ENCODE data around the gene OLFM2. TPM values are rescaled to one million over a fixed set of nuclear protein-coding genes. Genes with fewer than 3 reads are reported as not detected.
"Not testable (repeated sequence)": the region's sequence is repeated elsewhere in the genome, so short reads cannot be mapped to it uniquely, and the experiment has no call there.

OLFM2 gene
- total and polyA plus RNA-seq, 2 experiments from 2014 or later: 8.9 to 11.6 TPM

- Histone ChIP-seq H3K9me3 (ENCODE audit: low read depth) (no peaks in the 10 kb centered on the region), H3K9me2 (ENCODE audit: insufficient read depth) (no peaks in the 10 kb centered on the region), H3F3A (ENCODE audit: insufficient read depth) (peaks cover 8% of the 10 kb centered on the region), H3K4me2 (ENCODE audit: unreplicated experiment) (no peak overlapping the region), H3K4me1 (ENCODE audit: insufficient read depth) (peaks cover 29% of the 10 kb centered on the region), H3K27ac (no peak overlapping the region), H3K4me3 (no peak overlapping the region), H2AFZ (no peak overlapping the region), H3K36me3 (ENCODE audit: low read depth) (no peaks in the 10 kb centered on the region), H3K79me2 (ENCODE audit: insufficient read depth) (no peaks in the 10 kb centered on the region), H4K20me1 (ENCODE audit: insufficient read depth) (no peaks in the 10 kb centered on the region), H3K9ac (no peak overlapping the region), H3K27me3 (replicated peaks; ENCODE audit: insufficient read depth) (no peaks in the 10 kb centered on the region)
- no peak for DNase-seq
- in situ Hi-C loops (cut with MboI): loop anchor here (25.0 kb wide), 2 partner anchors 290 to 440 kb away; partner anchors contain the start of genes S1PR2 and TYK2
- TF ChIP-seq EZH2 (IDR thresholded peaks at IDR 0.05; ENCODE audit: insufficient read depth, poor library complexity, severe bottlenecking) (no peak), EZH2phosphoT487 (IDR thresholded peaks at IDR 0.05; ENCODE audit: insufficient read depth, low read depth) (no peak)
- 73 to 77% methylated on average over 4 of the region's 4 CpGs for WGBS, 2 experiments (ENCODE audit: low coverage in 1 of 2, low lambda C conversion rate in 2 of 2, missing lambda C conversion rate in 2 of 2)
These were observed 11.1 kb upstream of the OLFM2 start for GRCh38 chr19:9947441-9947840.

DNA sequence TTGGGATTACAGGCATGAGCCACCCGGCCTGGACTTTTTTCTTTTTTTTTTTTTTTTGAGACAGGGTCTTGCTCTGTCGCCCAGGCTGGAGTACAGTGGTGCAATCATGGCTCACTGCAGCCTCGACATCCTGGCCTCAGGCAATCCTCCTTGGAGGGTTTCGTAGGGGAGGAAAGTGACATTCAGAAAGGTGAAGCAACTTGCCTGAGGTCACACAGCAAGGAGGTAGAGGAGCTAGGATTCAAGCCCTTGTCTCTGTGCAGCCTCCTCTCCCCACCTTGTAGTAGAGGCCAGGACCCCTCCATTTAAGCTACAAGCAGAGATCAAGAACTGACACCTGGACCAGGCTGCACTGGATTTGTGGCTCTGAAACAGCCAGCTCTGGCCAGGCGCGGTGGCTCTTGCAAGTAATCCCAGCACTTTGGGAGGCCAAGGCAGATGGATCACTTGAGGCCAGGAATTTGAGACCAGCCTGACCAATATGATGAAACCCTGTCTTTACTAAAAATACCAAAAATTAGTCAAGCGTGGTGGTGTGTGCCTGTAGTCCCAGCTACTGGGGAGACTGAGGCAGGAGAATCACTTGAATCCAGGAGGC lies 10.3 kb upstream of the OLFM2 start:
- not testable (repeated sequence) for H3K27me3 ChIP-seq (replicated peaks; ENCODE audit: insufficient read depth); DNase-seq; H2AFZ ChIP-seq; H4K20me1 ChIP-seq (ENCODE audit: insufficient read depth); H3K9me3 ChIP-seq (ENCODE audit: low read depth); H3K36me3 ChIP-seq (ENCODE audit: low read depth); H3K79me2 ChIP-seq (ENCODE audit: insufficient read depth); H3K4me3 ChIP-seq; H3K9me2 ChIP-seq (ENCODE audit: insufficient read depth)
- Histone ChIP-seq H3K4me2 (ENCODE audit: unreplicated experiment) (peak overlapping the region; percentile 21), H3K9ac (peak overlapping the region; percentile 86), H3K27ac (peak overlapping the region; percentile 97), H3K4me1 (ENCODE audit: insufficient read depth) (peaks cover 29% of the 10 kb centered on the region), H3F3A (ENCODE audit: insufficient read depth) (peaks cover 16% of the 10 kb centered on the region)
- in situ Hi-C loops (cut with MboI): loop anchor here (25.0 kb wide), 2 partner anchors 291 to 441 kb away; partner anchors contain the start of genes S1PR2 and TYK2
- 64 to 69% methylated on average over 7 of the region's 7 CpGs for WGBS, 2 experiments (ENCODE audit: low coverage in 1 of 2, low lambda C conversion rate in 2 of 2, missing lambda C conversion rate in 2 of 2)

GRCh38 chr19:9945319-9945966 lies 9.1 kb upstream of the OLFM2 start:
- Histone ChIP-seq H2AFZ (peak overlapping the region; percentile 18; the same call in 1 of the 2 replicates), H3K9ac (peak overlapping the region; percentile 86), H3K4me3 (no peak overlapping the region), H3K4me1 (ENCODE audit: insufficient read depth) (peaks cover 41% of the 10 kb centered on the region), H3K9me3 (ENCODE audit: low read depth) (no peaks in the 10 kb centered on the region), H4K20me1 (ENCODE audit: insufficient read depth) (no peaks in the 10 kb centered on the region), H3F3A (ENCODE audit: insufficient read depth) (peaks cover 28% of the 10 kb centered on the region), H3K27ac (peak overlapping the region; percentile 97), H3K36me3 (ENCODE audit: low read depth) (no peaks in the 10 kb centered on the region), H3K9me2 (ENCODE audit: insufficient read depth) (no peaks in the 10 kb centered on the region), H3K79me2 (ENCODE audit: insufficient read depth) (no peaks in the 10 kb centered on the region), H3K27me3 (replicated peaks; ENCODE audit: insufficient read depth) (no peaks in the 10 kb centered on the region), H3K4me2 (ENCODE audit: unreplicated experiment) (peak overlapping the region; percentile 44)
- TF ChIP-seq EZH2 (IDR thresholded peaks at IDR 0.05; ENCODE audit: insufficient read depth, poor library complexity, severe bottlenecking) (no peak), EZH2phosphoT487 (IDR thresholded peaks at IDR 0.05; ENCODE audit: insufficient read depth, low read depth) (no peak)
- in situ Hi-C loops (cut with MboI): loop anchor here (25.0 kb wide), 2 partner anchors 292 to 442 kb away; partner anchors contain the start of genes S1PR2 and TYK2
- DNase-seq: peak; percentile 99
- WGBS, 2 experiments (ENCODE audit: low coverage in 1 of 2, low lambda C conversion rate in 2 of 2, missing lambda C conversion rate in 2 of 2): 0 to 1% methylated on average over 16 to 18 of the region's 18 CpGs

GRCh38 chr19:9943744-9944143 lies 7.4 kb upstream of the OLFM2 start:
- H2AFZ ChIP-seq: no peak overlapping the region
- H3K27me3 ChIP-seq (replicated peaks; ENCODE audit: insufficient read depth): no peaks in the 10 kb centered on the region
- peaks cover 40% of the 10 kb centered on the region for H3F3A ChIP-seq (ENCODE audit: insufficient read depth)
- WGBS, 2 experiments (ENCODE audit: low coverage in 1 of 2, low lambda C conversion rate in 2 of 2, missing lambda C conversion rate in 2 of 2): 83 to 92% methylated on average over 6 of the region's 6 CpGs
- DNase-seq: no peak
- H3K4me3 ChIP-seq: no peak overlapping the region
- no peaks in the 10 kb centered on the region for H3K9me2 ChIP-seq (ENCODE audit: insufficient read depth)
- TF ChIP-seq EZH2 (IDR thresholded peaks at IDR 0.05; ENCODE audit: insufficient read depth, poor library complexity, severe bottlenecking) (no peak), EZH2phosphoT487 (IDR thresholded peaks at IDR 0.05; ENCODE audit: insufficient read depth, low read depth) (no peak)
- no peak overlapping the region for H3K9ac ChIP-seq
- no peaks in the 10 kb centered on the region for H4K20me1 ChIP-seq (ENCODE audit: insufficient read depth)
- H3K9me3 ChIP-seq (ENCODE audit: low read depth): no peaks in the 10 kb centered on the region
- no peak overlapping the region for H3K4me2 ChIP-seq (ENCODE audit: unreplicated experiment)
- H3K4me1 ChIP-seq (ENCODE audit: insufficient read depth): peaks cover 41% of the 10 kb centered on the region
- no peaks in the 10 kb centered on the region for H3K36me3 ChIP-seq (ENCODE audit: low read depth)
- in situ Hi-C loops (cut with MboI): loop anchor here (25.0 kb wide), 2 partner anchors 294 to 444 kb away; partner anchors contain the start of genes S1PR2 and TYK2
- no peaks in the 10 kb centered on the region for H3K79me2 ChIP-seq (ENCODE audit: insufficient read depth)
- H3K27ac ChIP-seq: no peak overlapping the region
